ENCODE measurements around the gene PLA2R1.
A peak's percentile ranks its signal among the peaks of the same experiment; 100 is the strongest.

Gene PLA2R1

GRCh38 chr2:159925975-159926374 is 136.4 kb downstream of the PLA2R1 start:
- no peak overlapping the region for H3K4me3 ChIP-seq (ENCODE audit: low read depth, low read length)
- in situ Hi-C loops (cut with HindIII; ENCODE audit: low sequenced_read_pairs): no loop called here
- TF ChIP-seq CTCF (IDR thresholded peaks at IDR 0.05; ENCODE audit: low read depth, low read length, missing control alignments): no peak
- DNase-seq (ENCODE audit: low read depth): peak; percentile 31

DNA sequence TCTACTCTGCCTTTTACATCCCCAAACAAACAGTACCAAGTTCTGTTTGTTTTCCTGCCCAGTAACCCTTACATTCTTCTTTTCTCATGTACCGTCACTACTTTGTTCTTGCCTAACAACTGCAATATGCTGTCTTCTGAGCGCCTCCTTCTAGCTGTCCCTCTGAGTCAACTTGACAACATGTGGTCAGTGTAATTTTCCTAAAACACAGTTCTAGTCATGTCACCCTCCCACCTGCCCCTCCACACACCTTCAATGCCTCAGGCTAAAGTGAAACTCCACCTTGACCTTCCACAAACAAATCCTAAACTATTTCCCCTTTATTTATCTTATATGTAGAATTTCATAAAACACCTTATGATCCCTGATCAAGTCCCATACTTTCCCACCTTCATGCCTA is 139.9 kb downstream of the PLA2R1 start:
- in situ Hi-C loops (cut with HindIII; ENCODE audit: low sequenced_read_pairs): no loop called here
- no peak overlapping the region for H3K4me3 ChIP-seq (ENCODE audit: low read depth, low read length)
- TF ChIP-seq CTCF (IDR thresholded peaks at IDR 0.05; ENCODE audit: low read depth, low read length, missing control alignments): no peak
- no peak for DNase-seq (ENCODE audit: low read depth)

GRCh38 chr2:159921752-159922404 is 140.5 kb downstream of the PLA2R1 start:
- in situ Hi-C loops (cut with HindIII; ENCODE audit: low sequenced_read_pairs): no loop called here
- peak; percentile 38 for DNase-seq (ENCODE audit: low read depth)
- peak; percentile 69 for TF ChIP-seq CTCF (IDR thresholded peaks at IDR 0.05; ENCODE audit: low read depth, low read length, missing control alignments)
- H3K4me3 ChIP-seq (ENCODE audit: low read depth, low read length): no peak overlapping the region

- in situ Hi-C loops (cut with HindIII; ENCODE audit: low sequenced_read_pairs): no loop called here
- no peak for DNase-seq (ENCODE audit: low read depth)
- H3K4me3 ChIP-seq (ENCODE audit: low read depth, low read length): no peak overlapping the region
- no peak for TF ChIP-seq CTCF (IDR thresholded peaks at IDR 0.05; ENCODE audit: low read depth, low read length, missing control alignments)
Observed at GRCh38 chr2:159916511-159916910, 145.9 kb downstream of the PLA2R1 start.

GRCh38 chr2:159913900-159914299 is 148.5 kb downstream of the PLA2R1 start:
- no peak for TF ChIP-seq CTCF (IDR thresholded peaks at IDR 0.05; ENCODE audit: low read depth, low read length, missing control alignments)
- no peak for DNase-seq (ENCODE audit: low read depth)
- in situ Hi-C loops (cut with HindIII; ENCODE audit: low sequenced_read_pairs): no loop called here
- no peak overlapping the region for H3K4me3 ChIP-seq (ENCODE audit: low read depth, low read length)

DNA sequence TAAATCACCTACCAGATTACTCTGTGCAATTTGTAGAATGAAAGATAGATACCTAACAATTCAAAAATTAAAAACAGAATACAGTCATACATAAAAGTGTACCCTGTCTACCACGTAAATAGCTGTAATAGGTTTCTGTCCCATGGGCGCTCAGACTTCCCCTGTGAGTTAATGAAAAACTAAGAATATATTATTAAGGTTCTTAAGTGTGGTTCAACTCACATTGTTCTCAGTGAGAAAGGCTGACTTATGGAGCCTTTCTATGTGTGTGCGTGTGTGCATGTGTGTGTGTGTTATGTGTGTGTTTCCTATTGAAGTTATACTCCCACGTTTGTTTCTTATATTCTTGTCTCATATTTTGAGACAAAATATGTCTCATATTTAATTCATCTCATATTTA is 149.8 kb downstream of the PLA2R1 start:
- no peak for TF ChIP-seq CTCF (IDR thresholded peaks at IDR 0.05; ENCODE audit: low read depth, low read length, missing control alignments)
- DNase-seq (ENCODE audit: low read depth): no peak
- H3K4me3 ChIP-seq (ENCODE audit: low read depth, low read length): no peak overlapping the region
- in situ Hi-C loops (cut with HindIII; ENCODE audit: low sequenced_read_pairs): no loop called here

Data from astrocyte of the cerebellum (primary cell).